DOHH2 (cell line): ENCODE results near the gene CTSD.

Experiments
- H3F3A ChIP-seq: fragments of 200-600 bp; sonication (generic), shearing (Covaris generic); 2 replicates; pipeline ENCODE4 v1.6.0; 2016; ENCODE audit warnings: antibody characterized with exemption, mild to moderate bottlenecking; ENCODE audit not compliant: control insufficient read depth, insufficient read depth
- H3K27ac ChIP-seq: fragments of 200-600 bp; sonication (generic); 2 replicates; pipeline ENCODE4 v1.5.1; 2014; ENCODE audit warnings: low read depth, mild to moderate bottlenecking, low read length, moderate library complexity
- H3K27me3 ChIP-seq: fragments of 200-600 bp; sonication (generic); 2 replicates; pipeline ENCODE4 v1.6.1; 2014; ENCODE audit warnings: mild to moderate bottlenecking, low read length, mixed read lengths; ENCODE audit not compliant: control insufficient read depth
- H3K36me3 ChIP-seq: fragments of 200-600 bp; sonication (generic); 2 replicates; pipeline ENCODE4 v1.6.1; 2014; ENCODE audit warnings: mild to moderate bottlenecking, low read length, moderate library complexity, mixed read lengths; ENCODE audit not compliant: control insufficient read depth
- H3K4me1 ChIP-seq: fragments of 200-600 bp; sonication (generic); 2 replicates; pipeline ENCODE4 v1.6.1; 2014; ENCODE audit warnings: mild to moderate bottlenecking, low read length, mixed read lengths; ENCODE audit not compliant: control insufficient read depth
- H3K4me2 ChIP-seq: fragments of 200-600 bp; sonication (generic); 2 replicates; pipeline ENCODE4 v1.6.0; 2014; ENCODE audit warnings: mild to moderate bottlenecking, low read length, moderate library complexity
- H3K4me3 ChIP-seq: fragments of 200-600 bp; sonication (generic); 2 replicates; pipeline ENCODE4 v1.5.1; 2014; ENCODE audit warnings: mild to moderate bottlenecking, low read length, mixed read lengths
- H3K79me2 ChIP-seq: fragments of 200-600 bp; sonication (generic); 2 replicates; pipeline ENCODE4 v1.6.1; 2014; ENCODE audit warnings: mild to moderate bottlenecking, low read length, mixed read lengths; ENCODE audit not compliant: control insufficient read depth
- H3K9me2 ChIP-seq: fragments of 200-600 bp; sonication (generic); replicated peaks from 2 replicates; pipeline ENCODE4 v1.6.1; 2014; ENCODE audit warnings: mild to moderate bottlenecking, low read length, mixed read lengths; ENCODE audit not compliant: control insufficient read depth
- H3K9me3 ChIP-seq: fragments of 200-600 bp; sonication (generic); 2 replicates; pipeline ENCODE4 v1.6.1; 2014; ENCODE audit warnings: antibody characterized with exemption, low read length, mixed read lengths; ENCODE audit not compliant: control insufficient read depth, insufficient read depth
- H4K20me1 ChIP-seq: fragments of 200-600 bp; sonication (generic); 2 replicates; pipeline ENCODE4 v1.6.0; 2014; ENCODE audit warnings: low read depth, mild to moderate bottlenecking, antibody characterized with exemption, low read length, moderate library complexity; ENCODE audit not compliant: control insufficient read depth, insufficient read depth
- EZH2phosphoT487 ChIP-seq: fragments of 200-600 bp; sonication (generic); IDR thresholded peaks from 2 replicates; pipeline ENCODE4 v1.6.1; 2017; ENCODE audit warnings: borderline replicate concordance, mild to moderate bottlenecking, antibody characterized with exemption, low read length, moderate library complexity, mixed read lengths
- TF ChIP-seq, protein P1 (sequence below): fragments of 200-600 bp; sonication (generic); IDR thresholded peaks from one replicate; pipeline ENCODE4 v1.5.1; 2014; ENCODE audit warnings: antibody characterized with exemption, mild to moderate bottlenecking, low read depth, low read length; ENCODE audit not compliant: poor library complexity, severe bottlenecking

The CTSD gene

DNA sequence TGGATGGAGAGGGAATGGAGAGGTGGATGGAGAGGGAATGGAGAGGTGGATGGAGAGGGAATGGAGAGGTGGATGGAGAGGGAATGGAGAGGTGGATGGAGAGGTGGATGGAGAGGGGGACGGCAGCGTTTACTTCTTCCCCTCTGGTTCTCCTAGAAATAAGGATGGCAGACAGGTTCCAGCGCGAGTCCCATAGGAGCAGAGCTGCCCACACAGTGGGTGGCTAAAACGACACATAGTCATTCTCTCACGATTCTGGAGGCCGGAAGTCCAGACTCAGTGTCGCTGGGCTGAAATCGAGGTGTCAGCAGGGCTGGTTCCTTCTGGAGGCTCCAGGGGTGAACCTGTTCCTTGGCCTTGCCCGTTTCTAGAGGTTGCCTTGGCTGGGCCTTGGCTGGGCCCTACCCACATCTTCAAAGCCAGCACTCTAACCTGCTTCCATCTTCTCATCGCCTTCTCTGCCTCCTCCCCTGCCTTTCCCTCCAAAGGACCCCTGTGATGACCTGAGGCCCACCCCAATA lies 12.7 kb upstream of the CTSD start:
- TF ChIP-seq, protein P1, sequence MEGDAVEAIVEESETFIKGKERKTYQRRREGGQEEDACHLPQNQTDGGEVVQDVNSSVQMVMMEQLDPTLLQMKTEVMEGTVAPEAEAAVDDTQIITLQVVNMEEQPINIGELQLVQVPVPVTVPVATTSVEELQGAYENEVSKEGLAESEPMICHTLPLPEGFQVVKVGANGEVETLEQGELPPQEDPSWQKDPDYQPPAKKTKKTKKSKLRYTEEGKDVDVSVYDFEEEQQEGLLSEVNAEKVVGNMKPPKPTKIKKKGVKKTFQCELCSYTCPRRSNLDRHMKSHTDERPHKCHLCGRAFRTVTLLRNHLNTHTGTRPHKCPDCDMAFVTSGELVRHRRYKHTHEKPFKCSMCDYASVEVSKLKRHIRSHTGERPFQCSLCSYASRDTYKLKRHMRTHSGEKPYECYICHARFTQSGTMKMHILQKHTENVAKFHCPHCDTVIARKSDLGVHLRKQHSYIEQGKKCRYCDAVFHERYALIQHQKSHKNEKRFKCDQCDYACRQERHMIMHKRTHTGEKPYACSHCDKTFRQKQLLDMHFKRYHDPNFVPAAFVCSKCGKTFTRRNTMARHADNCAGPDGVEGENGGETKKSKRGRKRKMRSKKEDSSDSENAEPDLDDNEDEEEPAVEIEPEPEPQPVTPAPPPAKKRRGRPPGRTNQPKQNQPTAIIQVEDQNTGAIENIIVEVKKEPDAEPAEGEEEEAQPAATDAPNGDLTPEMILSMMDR, result no peak
- TF ChIP-seq EZH2phosphoT487, result no peak

DNA sequence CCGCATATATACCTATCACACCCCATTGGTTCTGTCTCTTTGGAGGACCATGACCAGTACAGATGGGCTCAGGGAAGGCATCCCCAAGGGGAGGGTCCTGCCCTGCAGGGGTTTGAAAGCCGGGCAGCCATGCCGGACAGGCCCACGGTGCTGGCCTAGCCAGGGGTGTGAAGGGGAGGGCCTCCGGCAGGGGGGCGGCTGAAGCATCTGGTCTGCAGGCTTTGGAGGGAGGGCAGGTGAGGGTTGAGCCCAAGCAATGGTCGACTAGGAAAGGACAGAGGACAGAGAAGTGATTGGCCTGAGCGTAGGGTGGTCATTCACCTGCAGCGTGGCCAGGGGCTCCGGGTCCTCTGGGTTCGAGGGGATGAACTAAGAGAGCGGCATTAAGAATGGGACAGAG lies 11.2 kb upstream of the CTSD start:
- Histone ChIP-seq H3K27ac (no peak overlapping the region), H3K79me2 (no peaks in the 10 kb centered on the region), H3K9me2 (no peaks in the 10 kb centered on the region), H3K4me3 (no peak overlapping the region), H3K9me3 (no peaks in the 10 kb centered on the region), H3F3A (no peaks in the 10 kb centered on the region), H3K4me1 (no peaks in the 10 kb centered on the region), H4K20me1 (no peaks in the 10 kb centered on the region), H3K36me3 (no peaks in the 10 kb centered on the region), H3K27me3 (no peaks in the 10 kb centered on the region; the same call in 1 of the 2 replicates), H3K4me2 (no peak overlapping the region)
- no peak for TF ChIP-seq EZH2phosphoT487
- TF ChIP-seq, protein P1, result no peak

More for the DNA sequence above, 12.7 kb upstream of the CTSD start:
- Histone ChIP-seq H3K27me3 (no peaks in the 10 kb centered on the region), H3K9me3 (no peaks in the 10 kb centered on the region), H3K9me2 (no peaks in the 10 kb centered on the region), H3K79me2 (no peaks in the 10 kb centered on the region), H3K27ac (no peak overlapping the region), H4K20me1 (no peaks in the 10 kb centered on the region), H3K36me3 (no peaks in the 10 kb centered on the region), H3K4me2 (no peak overlapping the region), H3K4me3 (no peak overlapping the region), H3K4me1 (no peaks in the 10 kb centered on the region), H3F3A (no peaks in the 10 kb centered on the region)

DNA sequence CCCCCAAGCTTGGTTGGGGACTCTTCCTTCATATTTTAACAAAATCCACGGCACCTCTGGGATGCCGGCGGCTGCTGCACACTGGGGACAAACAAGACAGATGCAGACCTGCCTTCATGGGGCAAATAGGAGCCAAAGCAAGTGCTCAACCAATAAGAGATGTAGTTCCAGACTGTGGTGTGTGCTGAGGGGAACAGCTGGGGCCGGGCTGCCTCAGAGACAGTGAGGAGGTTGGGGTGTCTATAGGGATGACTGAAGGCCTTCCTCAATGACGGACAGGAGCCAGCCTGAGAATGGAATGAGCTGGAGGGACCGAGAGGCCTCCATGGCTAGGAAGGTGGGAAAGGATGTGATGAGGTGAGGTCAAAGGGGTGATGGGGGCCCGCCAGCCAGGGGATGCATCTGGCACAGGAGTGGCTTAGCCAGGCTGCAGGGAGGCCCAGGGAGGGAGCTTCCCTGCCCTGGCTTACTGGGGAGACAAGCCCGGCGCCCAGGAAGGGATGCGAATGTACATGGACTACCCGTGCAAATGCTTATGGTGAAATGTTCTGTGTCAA lies 10.3 kb upstream of the CTSD start:
- no peaks in the 10 kb centered on the region for H3K4me1 ChIP-seq

More for the DNA sequence above, 10.3 kb upstream of the CTSD start:
- Histone ChIP-seq H3K9me2 (no peaks in the 10 kb centered on the region), H3K27ac (no peak overlapping the region), H3K4me3 (no peak overlapping the region), H4K20me1 (no peaks in the 10 kb centered on the region), H3F3A (no peaks in the 10 kb centered on the region), H3K9me3 (no peaks in the 10 kb centered on the region), H3K4me2 (no peak overlapping the region), H3K36me3 (no peaks in the 10 kb centered on the region), H3K79me2 (no peaks in the 10 kb centered on the region), H3K27me3 (no peaks in the 10 kb centered on the region; the same call in 1 of the 2 replicates)
- TF ChIP-seq EZH2phosphoT487, result no peak
- TF ChIP-seq, protein P1, result no peak
